Activated CD8-positive, alpha-beta memory T cell treated with anti-CD3 and anti-CD28 coated beads, Interleukin-2, amount 10 ng/mL, durations not matched to agents 7 days and 5 days (primary cell): Measurements from ENCODE around the gene FCER1A. TPM values are rescaled to one million over a fixed set of nuclear protein-coding genes. Genes with fewer than 3 reads are reported as not detected.
"Not testable (repeated sequence)": the region's sequence is repeated elsewhere in the genome, so short reads cannot be mapped to it uniquely, and the experiment has no call there.

ENCODE experiments used
- ATAC-seq: fragments of 150-1000 bp; cut with Tn5 transposase; one replicate; pipeline ENCODE4 v1.10.0; 2021; ENCODE audit warnings: moderate library complexity
- CTCF ChIA-PET: fragments of 350-600 bp; sonication (Branson Sonifier 250); formaldehyde crosslinking; loops from one replicate; lab custom pipeline; 2021; ENCODE audit warnings: antibody characterized with exemption; lab: Charles Lee
- DNase-seq: peaks from one replicate; pipeline ENCODE4 v3.0.0-alpha.2; 2020
- H3K27ac Mint-ChIP-seq: one replicate; pipeline ENCODE4 v1.8.0; 2021; ENCODE audit warnings: mild to moderate bottlenecking, mixed read lengths
- H3K27me3 Mint-ChIP-seq: one replicate; pipeline ENCODE4 v1.8.0; 2021; ENCODE audit warnings: mixed read lengths
- H3K36me3 Mint-ChIP-seq: one replicate; pipeline ENCODE4 v1.8.0; 2021; ENCODE audit warnings: mild to moderate bottlenecking, mixed read lengths
- H3K4me1 Mint-ChIP-seq: one replicate; pipeline ENCODE4 v1.8.0; 2021; ENCODE audit warnings: mixed read lengths
- H3K4me3 Mint-ChIP-seq: one replicate; pipeline ENCODE4 v1.8.0; 2021; ENCODE audit warnings: mild to moderate bottlenecking, moderate library complexity, mixed read lengths
- H3K9me3 Mint-ChIP-seq: one replicate; pipeline ENCODE4 v1.8.0; 2022; ENCODE audit warnings: low read depth, mixed read lengths
- total RNA-seq, 2 experiments: library from RNA; stranded (reverse); gene quantifications; one replicate each; pipeline ENCODE4 v1.2.3, GENCODE V29; 2021

FCER1A gene
- total RNA-seq, 2 experiments from 2014 or later = not detected

- peaks cover 2% of the 10 kb centered on the region for H3K27me3 Mint-ChIP-seq
- H3K27ac Mint-ChIP-seq = no peak overlapping the region
- CTCF ChIA-PET = no interaction called here
Measured at GRCh38 chr1:159315381-159315780, 13.2 kb downstream of the FCER1A start.

DNA sequence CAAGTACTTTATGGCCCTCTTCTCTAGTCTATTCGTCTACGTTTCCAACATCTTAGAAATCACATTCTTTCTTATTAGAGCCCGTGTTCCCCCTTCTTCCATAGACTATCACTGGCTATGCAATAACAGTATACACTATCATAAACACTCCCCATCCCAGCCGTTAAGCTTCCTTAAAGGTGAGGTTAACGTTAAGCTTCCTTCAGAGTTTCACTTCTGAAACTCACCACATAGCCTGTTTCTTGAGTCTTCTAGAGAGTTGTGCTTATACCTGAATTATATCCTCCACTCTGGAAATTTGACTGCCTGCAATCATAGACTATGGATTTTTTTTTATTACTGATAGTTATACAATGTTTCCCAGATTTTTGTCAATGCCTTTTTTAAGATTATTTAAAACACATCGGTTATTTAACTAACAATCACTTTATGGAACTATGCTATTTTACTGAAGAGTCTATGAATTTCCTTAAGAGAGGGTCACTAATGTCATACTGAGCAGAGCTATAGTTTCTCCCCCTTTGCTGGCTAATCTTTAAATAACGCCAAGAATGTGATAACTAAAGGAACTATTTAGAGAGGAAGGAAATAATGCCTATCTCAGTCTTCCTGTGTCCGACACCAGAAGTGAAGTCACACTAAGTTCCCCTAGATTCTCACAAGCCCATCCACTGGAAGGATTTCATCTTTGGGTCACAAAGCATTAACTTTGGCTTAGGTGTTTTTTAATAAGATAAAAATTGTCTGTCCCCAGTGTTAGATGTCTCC, 16.8 kb downstream of the FCER1A start:
- ATAC-seq (no peak), DNase-seq (no peak)
- CTCF ChIA-PET = no interaction called here
- H3K36me3 Mint-ChIP-seq = no peaks in the 10 kb centered on the region
- no peaks in the 10 kb centered on the region for H3K4me1 Mint-ChIP-seq
- H3K27me3 Mint-ChIP-seq = no peaks in the 10 kb centered on the region
- no peak overlapping the region for H3K4me3 Mint-ChIP-seq
- no peaks in the 10 kb centered on the region for H3K9me3 Mint-ChIP-seq
- H3K27ac Mint-ChIP-seq = no peak overlapping the region

More at GRCh38 chr1:159315381-159315780, 13.2 kb downstream of the FCER1A start:
- Mint-ChIP-seq H3K9me3 (no peaks in the 10 kb centered on the region), H3K4me1 (no peaks in the 10 kb centered on the region), H3K4me3 (no peak overlapping the region), H3K36me3 (no peaks in the 10 kb centered on the region)
- ATAC-seq (no peak), DNase-seq (no peak)

GRCh38 chr1:159334797-159335196, 32.7 kb downstream of the FCER1A start:
- no peaks in the 10 kb centered on the region for H3K9me3 Mint-ChIP-seq
- no peaks in the 10 kb centered on the region for H3K4me1 Mint-ChIP-seq
- H3K27ac Mint-ChIP-seq = no peak overlapping the region
- ATAC-seq (no peak), DNase-seq (no peak)
- no peaks in the 10 kb centered on the region for H3K27me3 Mint-ChIP-seq
- no peak overlapping the region for H3K4me3 Mint-ChIP-seq
- no peaks in the 10 kb centered on the region for H3K36me3 Mint-ChIP-seq
- CTCF ChIA-PET = no interaction called here

DNA sequence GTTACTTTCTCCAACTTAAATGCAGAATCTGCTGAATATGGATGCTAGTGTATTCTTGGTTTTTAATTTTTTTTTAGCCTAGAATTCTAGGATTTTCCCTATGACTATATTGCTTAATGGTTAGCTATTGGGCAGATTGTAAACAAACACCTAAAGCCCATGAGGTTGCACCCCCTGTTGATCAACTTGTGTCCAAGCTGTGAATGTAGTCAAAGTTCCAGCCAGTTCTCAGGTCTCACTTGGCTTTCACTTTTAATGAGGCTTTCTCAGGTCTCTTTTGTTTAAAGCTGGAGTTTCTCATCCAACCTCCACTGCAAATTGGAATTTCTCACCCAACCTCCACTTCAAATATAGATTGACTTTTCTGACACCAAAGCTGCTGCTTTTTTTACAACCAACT, 35.9 kb downstream of the FCER1A start:
- Mint-ChIP-seq H3K4me3 (no peak overlapping the region), H3K27ac (no peak overlapping the region), H3K36me3 (no peaks in the 10 kb centered on the region), H3K9me3 (no peaks in the 10 kb centered on the region), H3K4me1 (no peaks in the 10 kb centered on the region), H3K27me3 (no peaks in the 10 kb centered on the region)
- DNase-seq = no peak
- CTCF ChIA-PET = no interaction called here
- ATAC-seq = no peak

DNA sequence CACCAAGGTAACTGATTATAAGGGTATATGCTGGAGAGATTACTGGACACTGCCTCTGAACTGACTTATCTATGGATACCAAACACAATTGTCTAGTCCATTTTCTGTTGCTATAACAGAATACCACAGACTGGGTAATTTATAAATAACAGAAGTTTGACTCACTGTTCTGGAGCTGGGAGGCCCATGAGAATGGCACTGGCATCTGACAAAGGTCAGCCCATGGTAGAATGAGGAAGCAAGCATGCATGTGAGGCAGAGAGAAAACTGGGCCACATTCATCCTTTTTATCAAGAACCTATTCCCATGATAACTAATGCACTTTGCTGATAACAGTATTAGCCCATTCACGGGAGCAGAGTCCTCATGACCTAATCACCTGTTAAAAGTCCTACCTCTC, 37.4 kb downstream of the FCER1A start:
- ATAC-seq (no peak), DNase-seq (no peak)
- Mint-ChIP-seq H3K9me3 (no peaks in the 10 kb centered on the region), H3K4me3 (no peak overlapping the region), H3K36me3 (no peaks in the 10 kb centered on the region), H3K27me3 (peaks cover 2% of the 10 kb centered on the region), H3K27ac (no peak overlapping the region), H3K4me1 (no peaks in the 10 kb centered on the region)
- CTCF ChIA-PET = no interaction called here

GRCh38 chr1:159341736-159342135, 39.6 kb downstream of the FCER1A start:
- no peaks in the 10 kb centered on the region for H3K9me3 Mint-ChIP-seq
- ATAC-seq (no peak), DNase-seq (no peak)
- H3K4me1 Mint-ChIP-seq = no peaks in the 10 kb centered on the region
- H3K36me3 Mint-ChIP-seq = no peaks in the 10 kb centered on the region
- H3K27ac Mint-ChIP-seq = no peak overlapping the region
- CTCF ChIA-PET = no interaction called here
- peaks cover 2% of the 10 kb centered on the region for H3K27me3 Mint-ChIP-seq
- no peak overlapping the region for H3K4me3 Mint-ChIP-seq

- DNase-seq (no peak), ATAC-seq (no peak)
- Mint-ChIP-seq H3K27ac (no peak overlapping the region), H3K4me1 (no peaks in the 10 kb centered on the region), H3K27me3 (peaks cover 2% of the 10 kb centered on the region), H3K4me3 (no peak overlapping the region), H3K36me3 (no peaks in the 10 kb centered on the region), H3K9me3 (no peaks in the 10 kb centered on the region)
- CTCF ChIA-PET = no interaction called here
Measured at GRCh38 chr1:159342761-159343425, 40.8 kb downstream of the FCER1A start.

- H3K27me3 Mint-ChIP-seq, H3K4me3 Mint-ChIP-seq, H3K4me1 Mint-ChIP-seq, H3K27ac Mint-ChIP-seq, H3K36me3 Mint-ChIP-seq, CTCF ChIA-PET, ATAC-seq, DNase-seq, H3K9me3 Mint-ChIP-seq: not testable (repeated sequence)
Measured at GRCh38 chr1:159349374-159349773, 47.2 kb downstream of the FCER1A start.

DNA sequence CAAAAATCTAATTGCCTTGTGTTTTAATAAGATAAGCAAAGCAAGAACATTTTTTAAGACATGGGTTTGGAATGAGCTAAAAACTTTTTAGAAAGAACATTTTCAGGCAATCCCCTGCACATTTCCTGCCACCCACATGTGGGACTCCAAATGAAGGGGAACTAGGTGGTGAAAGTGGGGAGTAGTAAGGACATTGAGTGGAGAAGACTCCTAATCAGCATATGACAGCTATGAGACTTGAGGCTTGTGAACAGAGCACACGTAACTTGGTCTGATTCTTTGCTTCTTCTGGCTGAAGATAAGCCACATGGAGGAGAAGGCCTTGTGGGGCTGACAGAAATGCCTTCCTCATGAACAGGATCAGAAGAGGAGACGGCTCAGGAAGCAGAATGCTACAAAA, 50.3 kb downstream of the FCER1A start:
- Mint-ChIP-seq H3K4me1 (no peaks in the 10 kb centered on the region), H3K36me3 (no peaks in the 10 kb centered on the region)
- CTCF ChIA-PET = no interaction called here

More for the DNA sequence above, 50.3 kb downstream of the FCER1A start:
- Mint-ChIP-seq H3K4me3 (no peak overlapping the region), H3K27ac (no peak overlapping the region), H3K9me3 (no peaks in the 10 kb centered on the region), H3K27me3 (no peaks in the 10 kb centered on the region)
- ATAC-seq (no peak), DNase-seq (no peak)

Other genes starting within 250 kb of the FCER1A start
- gene AIM2, start 225.6 kb upstream of the FCER1A start, total RNA-seq = 10 to 100 TPM; 14.1 to 17.3 TPM
- not detected for gene CADM3, start 130.7 kb upstream of the FCER1A start, total RNA-seq
- not detected for gene ACKR1, start 97.5 kb upstream of the FCER1A start, total RNA-seq
- not detected for gene OR10J4, start 129.9 kb downstream of the FCER1A start, total RNA-seq
- gene OR10J1, start 137.4 kb downstream of the FCER1A start, total RNA-seq = not detected
- gene OR10J5, start 233.7 kb downstream of the FCER1A start, total RNA-seq = not detected